GM23338 (cell line): ENCODE measurements around the gene ITIH4. TPM values are rescaled to one million over a fixed set of nuclear protein-coding genes. Genes with fewer than 3 reads are reported as not detected.
A peak's percentile ranks its signal among the peaks of the same experiment; 100 is the strongest.

Experiments
- ATAC-seq: fragments of 200-7000 bp; cut with Tn5 transposase; 3 replicates; pipeline ENCODE4 v1.9.1; 2020
- DNase-seq: peaks from one replicate; pipeline ENCODE4 v3.0.0-alpha.2; 2015; ENCODE audit warnings: low spot score
- H2AFZ ChIP-seq: fragments of 200-600 bp; sonication (generic); 2 replicates; pipeline ENCODE4 v1.8.0; 2016; ENCODE audit warnings: antibody characterized with exemption, mild to moderate bottlenecking, moderate library complexity
- H3F3A ChIP-seq: fragments of 200-600 bp; sonication (generic); replicated peaks from 2 replicates; pipeline ENCODE4 v1.8.0; 2017; ENCODE audit warnings: antibody characterized with exemption, mixed run types, low read depth
- H3K27ac ChIP-seq: fragments of 200-600 bp; sonication (generic); 2 replicates; pipeline ENCODE4 v1.6.1; 2016; ENCODE audit warnings: low read depth
- H3K27me3 ChIP-seq: fragments of 200-600 bp; sonication (generic); 2 replicates; pipeline ENCODE4 v1.8.0; 2016; ENCODE audit warnings: mild to moderate bottlenecking, mixed run types, moderate library complexity; ENCODE audit not compliant: insufficient read depth
- H3K36me3 ChIP-seq: fragments of 200-600 bp; sonication (generic); 2 replicates; pipeline ENCODE4 v1.8.0; 2016; ENCODE audit warnings: mild to moderate bottlenecking; ENCODE audit not compliant: insufficient read depth
- H3K4me1 ChIP-seq: fragments of 200-600 bp; sonication (generic); 2 replicates; pipeline ENCODE4 v1.8.0; 2016; ENCODE audit warnings: mild to moderate bottlenecking, moderate library complexity; ENCODE audit not compliant: insufficient read depth
- H3K4me2 ChIP-seq: fragments of 200-600 bp; sonication (generic); 2 replicates; pipeline ENCODE4 v1.7.1; 2017; ENCODE audit warnings: mixed run types
- H3K4me3 ChIP-seq: fragments of 200-600 bp; sonication (generic); 2 replicates; pipeline ENCODE4 v1.6.1; 2016; ENCODE audit warnings: mixed run types
- H3K79me2 ChIP-seq: fragments of 200-600 bp; sonication (generic); replicated peaks from 2 replicates; pipeline ENCODE4 v1.8.0; 2017; ENCODE audit warnings: mild to moderate bottlenecking; ENCODE audit not compliant: insufficient read depth
- H3K9me2 ChIP-seq: fragments of 200-600 bp; sonication (generic); 2 replicates; pipeline ENCODE4 v1.8.0; 2017; ENCODE audit not compliant: insufficient read depth
- H4K20me1 ChIP-seq: fragments of 200-600 bp; sonication (generic); replicated peaks from 2 replicates; pipeline ENCODE4 v1.8.0; 2017; ENCODE audit warnings: mild to moderate bottlenecking; ENCODE audit not compliant: insufficient read depth
- H3K27ac Mint-ChIP-seq: 2 replicates; pipeline ENCODE4 v1.8.0; 2020; ENCODE audit warnings: inconsistent platforms, mild to moderate bottlenecking, moderate library complexity, mixed read lengths
- H3K27me3 Mint-ChIP-seq: 3 replicates; pipeline ENCODE4 v1.8.0; 2022; ENCODE audit warnings: low read depth, mild to moderate bottlenecking, moderate library complexity, mixed read lengths, inconsistent platforms; ENCODE audit not compliant: insufficient read depth, poor library complexity
- H3K36me3 Mint-ChIP-seq: 3 replicates; pipeline ENCODE4 v1.8.0; 2021; ENCODE audit warnings: low read depth, mild to moderate bottlenecking, inconsistent platforms, moderate library complexity, mixed read lengths
- H3K4me1 Mint-ChIP-seq: 3 replicates; pipeline ENCODE4 v1.8.0; 2020; ENCODE audit warnings: mild to moderate bottlenecking, inconsistent platforms, mixed read lengths
- H3K4me3 Mint-ChIP-seq: 3 replicates; pipeline ENCODE4 v1.8.0; 2021; ENCODE audit warnings: moderate library complexity, mild to moderate bottlenecking, inconsistent platforms, mixed read lengths
- H3K9me3 Mint-ChIP-seq: 3 replicates; pipeline ENCODE4 v1.8.0; 2020; ENCODE audit warnings: moderate library complexity, mild to moderate bottlenecking, inconsistent platforms, mixed read lengths
- CREB1 ChIP-seq: fragments of 250-450 bp; sonication (Bioruptor Pico); IDR thresholded peaks from 2 replicates; pipeline ENCODE4 v1.5.0; 2020; ENCODE audit warnings: low read depth, mild to moderate bottlenecking, moderate library complexity
- CTCF ChIP-seq, 2 experiments: fragments of 200-600 bp in 1 of 2; sonication (generic) in 1 of 2; conservative IDR thresholded peaks; 2 replicates each; pipeline versions ENCODE4 v1.5.1 to v1.6.1; 2016 to 2017; ENCODE audit warnings: antibody characterized with exemption in 2 of 2, low read depth in 2 of 2, mild to moderate bottlenecking in 2 of 2, moderate library complexity in 1 of 2
- ETS1 ChIP-seq: IDR thresholded peaks from 2 replicates; pipeline ENCODE4 v1.6.1; 2016; ENCODE audit warnings: antibody characterized with exemption
- EZH2 ChIP-seq: fragments of 200-600 bp; sonication (generic); IDR thresholded peaks from one replicate; pipeline ENCODE4 v1.8.0; 2017; ENCODE audit warnings: antibody characterized with exemption, mild to moderate bottlenecking, low read depth; ENCODE audit not compliant: unreplicated experiment
- EZH2phosphoT487 ChIP-seq: fragments of 200-600 bp; sonication (generic); IDR thresholded peaks from one replicate; pipeline ENCODE4 v1.8.1; 2018; ENCODE audit warnings: antibody characterized with exemption; ENCODE audit not compliant: unreplicated experiment
- JUNB ChIP-seq: IDR thresholded peaks from one replicate; pipeline ENCODE4 v1.6.1; 2016; ENCODE audit warnings: antibody characterized with exemption; ENCODE audit not compliant: unreplicated experiment
- NANOG ChIP-seq: IDR thresholded peaks from 2 replicates; pipeline ENCODE4 v1.6.1; 2016; ENCODE audit warnings: antibody characterized with exemption, borderline replicate concordance
- STAT1 ChIP-seq: IDR thresholded peaks from one replicate; pipeline ENCODE4 v1.6.1; 2016; ENCODE audit warnings: antibody characterized with exemption; ENCODE audit not compliant: unreplicated experiment
- ZNF331 ChIP-seq: fragments of 250-450 bp; sonication (Bioruptor Pico); IDR thresholded peaks from 2 replicates; pipeline ENCODE4 v1.5.0; 2020; ENCODE audit warnings: low read depth, mild to moderate bottlenecking, moderate library complexity
- ZNF462 ChIP-seq: fragments of 250-450 bp; sonication (Bioruptor Pico); IDR thresholded peaks from 2 replicates; pipeline ENCODE4 v1.5.0; 2020; ENCODE audit warnings: mild to moderate bottlenecking, moderate library complexity
- polyA plus RNA-seq: library from polyadenylated mRNA; unstranded; fragments of >200 nt; fragmentation: Nextera tagmentation; extraction: Ambion mirVana; gene quantifications from 2 replicates; pipeline ENCODE4 v1.2.1, GENCODE V29; 2016
- total RNA-seq: library from RNA; depleted of rRNA; stranded (reverse); fragments of >200 nt; shearing (Covaris generic); gene quantifications from 2 replicates; pipeline ENCODE4 v1.2.3, GENCODE V29; 2014

Gene ITIH4
- total and polyA plus RNA-seq, 2 experiments from 2014 or later, result 0.82 to 1.4 TPM

- H3K27me3 ChIP-seq, result no peaks in the 10 kb centered on the region
- H3K79me2 ChIP-seq, result no peaks in the 10 kb centered on the region
- H3K9me2 ChIP-seq, result no peaks in the 10 kb centered on the region
- H4K20me1 ChIP-seq, result no peaks in the 10 kb centered on the region
- H3K36me3 ChIP-seq, result no peaks in the 10 kb centered on the region
- no peak overlapping the region for H2AFZ ChIP-seq
- H3K4me3 Mint-ChIP-seq, result no peak overlapping the region
- H3K27ac ChIP-seq, result no peak overlapping the region
- H3K4me3 ChIP-seq, result no peak overlapping the region
- no peaks in the 10 kb centered on the region for H3K9me3 Mint-ChIP-seq
- TF ChIP-seq CTCF (conservative IDR thresholded peaks at IDR 0.05; ENCODE audit: low read depth in 2 of 2) (peak; percentile 8 to 25; a peak in 3 of 4 replicates), EZH2phosphoT487 (no peak), STAT1 (no peak)
- no peaks in the 10 kb centered on the region for H3K4me1 ChIP-seq
- DNase-seq (peak; percentile 35), ATAC-seq (peak; percentile 66)
- H3K27ac Mint-ChIP-seq, result no peak overlapping the region
- H3K4me2 ChIP-seq, result no peak overlapping the region
- H3F3A ChIP-seq, result no peaks in the 10 kb centered on the region
- H3K36me3 Mint-ChIP-seq, result peaks cover 4% of the 10 kb centered on the region; the same call in 1 of the 3 replicates
- peaks cover 6% of the 10 kb centered on the region for H3K27me3 Mint-ChIP-seq
- H3K4me1 Mint-ChIP-seq, result peaks cover 7% of the 10 kb centered on the region
These were observed 2.6 kb downstream of the ITIH4 start for GRCh38 chr3:52827866-52828376.

GRCh38 chr3:52827441-52827840 is 3.0 kb downstream of the ITIH4 start:
- no peak for DNase-seq
- no peak overlapping the region for H3K27ac Mint-ChIP-seq
- Histone ChIP-seq H3K4me3 (no peak overlapping the region), H3K27me3 (no peaks in the 10 kb centered on the region), H4K20me1 (no peaks in the 10 kb centered on the region), H3K9me2 (no peaks in the 10 kb centered on the region), H3K79me2 (no peaks in the 10 kb centered on the region), H3K36me3 (no peaks in the 10 kb centered on the region), H2AFZ (no peak overlapping the region), H3K4me2 (no peak overlapping the region), H3K27ac (no peak overlapping the region), H3F3A (no peaks in the 10 kb centered on the region), H3K4me1 (no peaks in the 10 kb centered on the region)
- no peak overlapping the region for H3K4me3 Mint-ChIP-seq
- peaks cover 6% of the 10 kb centered on the region for H3K27me3 Mint-ChIP-seq
- H3K36me3 Mint-ChIP-seq, result peaks cover 4% of the 10 kb centered on the region; the same call in 1 of the 3 replicates
- H3K9me3 Mint-ChIP-seq, result no peaks in the 10 kb centered on the region
- no peak; the same call in 2 of the 3 replicates for ATAC-seq
- H3K4me1 Mint-ChIP-seq, result peaks cover 5% of the 10 kb centered on the region
- no peak for TF ChIP-seq CREB1 (CRISPR knock-in tag)
- no peak for TF ChIP-seq ZNF462 (CRISPR knock-in tag)
- no peak for TF ChIP-seq JUNB
- no peak for TF ChIP-seq EZH2phosphoT487
- TF ChIP-seq EZH2, result no peak
- no peak for TF ChIP-seq ZNF331 (CRISPR knock-in tag)
- TF ChIP-seq ETS1, result no peak
- TF ChIP-seq NANOG, result no peak
- TF ChIP-seq CTCF (conservative IDR thresholded peaks at IDR 0.05; ENCODE audit: low read depth in 2 of 2), result no peak
